Measurements from ENCODE around the gene IL1B.

Gene IL1B

DNA sequence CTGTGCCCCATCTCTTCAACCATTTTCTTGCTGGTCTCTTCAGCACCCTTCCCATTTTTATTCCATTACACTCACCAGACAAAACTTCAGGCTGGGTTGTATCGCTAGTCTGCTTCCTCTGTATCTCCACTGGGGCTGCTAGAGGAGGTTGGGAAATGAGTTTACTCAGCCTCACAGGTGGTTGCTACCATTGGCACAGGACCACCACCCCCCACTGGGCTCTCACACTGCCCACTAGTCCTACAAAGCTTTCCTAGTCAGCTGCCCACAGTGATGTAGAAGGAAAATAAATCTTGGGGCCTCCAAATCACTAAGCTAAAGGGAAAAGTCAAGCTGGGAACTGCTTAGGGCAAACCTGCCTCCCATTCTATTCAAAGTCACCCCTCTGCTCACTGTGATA is 12.3 kb upstream of the IL1B start:
- TF ChIP-seq CTCF (IDR thresholded peaks at IDR 0.05; ENCODE audit: insufficient read depth, missing control alignments), result no peak
- DNase-seq (ENCODE audit: insufficient read length, low spot score) (no peak), FAIRE-seq (no peak)

- DNase-seq (ENCODE audit: insufficient read length, low spot score) (no peak), FAIRE-seq (no peak)
- TF ChIP-seq CTCF (IDR thresholded peaks at IDR 0.05; ENCODE audit: insufficient read depth, missing control alignments), result no peak
Measured at GRCh38 chr2:112846031-112846430, 9.5 kb upstream of the IL1B start.

- no peak for TF ChIP-seq CTCF (IDR thresholded peaks at IDR 0.05; ENCODE audit: insufficient read depth, missing control alignments)
- DNase-seq (ENCODE audit: insufficient read length, low spot score), result no peak
- FAIRE-seq, result no peak
Measured at GRCh38 chr2:112843836-112844235, 7.3 kb upstream of the IL1B start.

GRCh38 chr2:112843288-112843687 is 6.7 kb upstream of the IL1B start:
- DNase-seq (ENCODE audit: insufficient read length, low spot score) (no peak), FAIRE-seq (no peak)
- TF ChIP-seq CTCF (IDR thresholded peaks at IDR 0.05; ENCODE audit: insufficient read depth, missing control alignments), result no peak

DNA sequence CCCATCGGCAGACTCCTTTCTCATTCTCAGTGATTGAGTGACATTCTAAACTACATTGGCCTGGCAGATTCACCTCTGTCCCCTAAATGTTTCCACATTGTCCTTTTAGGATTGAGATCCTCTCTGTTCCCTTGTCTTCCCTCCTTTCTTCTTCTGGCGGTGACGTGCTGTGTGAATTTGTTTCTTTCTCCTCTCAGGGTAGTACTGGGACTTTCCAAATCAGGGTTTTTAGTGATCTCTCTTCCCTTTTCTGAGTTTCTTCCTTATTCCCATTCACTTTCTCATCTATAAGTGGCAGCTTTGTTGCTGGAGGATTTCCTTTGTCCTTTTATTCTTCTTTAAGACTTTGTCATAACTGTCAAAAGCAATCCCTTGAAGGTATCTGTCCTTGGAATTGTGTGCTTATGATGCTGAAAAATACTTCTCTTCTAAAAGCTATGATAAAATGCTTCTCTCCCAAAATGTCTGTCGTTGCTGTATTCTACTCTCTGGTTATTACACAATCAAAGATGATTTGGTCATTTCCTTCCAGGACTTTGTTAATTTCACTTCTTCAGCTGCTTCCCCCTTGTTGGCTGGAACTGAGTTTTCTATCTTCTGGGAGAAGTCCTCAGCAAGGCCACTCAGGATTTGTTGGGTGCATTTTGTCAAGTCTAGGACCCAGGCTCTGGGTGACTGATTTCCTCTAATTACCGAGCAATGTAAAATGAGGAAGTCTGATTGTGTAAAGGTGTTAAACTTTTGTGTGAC is 4.9 kb upstream of the IL1B start:
- FAIRE-seq (no peak), DNase-seq (ENCODE audit: insufficient read length, low spot score) (no peak)
- TF ChIP-seq CTCF (IDR thresholded peaks at IDR 0.05; ENCODE audit: insufficient read depth, missing control alignments), result no peak

DNA sequence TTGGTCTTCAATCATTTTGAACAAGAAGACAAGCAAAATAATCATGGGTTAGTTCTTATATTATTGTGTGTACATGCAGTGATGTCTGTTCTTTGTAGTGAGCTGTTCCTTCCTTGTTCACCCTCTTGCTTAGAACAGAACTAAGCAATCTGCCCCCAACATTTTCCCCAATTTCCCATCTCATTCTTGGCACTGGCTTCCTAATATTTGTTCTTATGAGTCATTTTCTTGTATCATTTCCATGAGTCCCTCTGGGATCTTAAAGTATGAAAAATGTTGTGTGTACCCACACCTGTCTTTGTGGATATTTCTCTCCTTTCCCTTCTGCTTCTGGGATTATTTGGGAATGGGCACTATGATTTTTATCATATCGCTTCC is 3.5 kb upstream of the IL1B start:
- TF ChIP-seq CTCF (IDR thresholded peaks at IDR 0.05; ENCODE audit: insufficient read depth, missing control alignments), result no peak
- no peak for DNase-seq (ENCODE audit: insufficient read length, low spot score)
- no peak for FAIRE-seq

DNA sequence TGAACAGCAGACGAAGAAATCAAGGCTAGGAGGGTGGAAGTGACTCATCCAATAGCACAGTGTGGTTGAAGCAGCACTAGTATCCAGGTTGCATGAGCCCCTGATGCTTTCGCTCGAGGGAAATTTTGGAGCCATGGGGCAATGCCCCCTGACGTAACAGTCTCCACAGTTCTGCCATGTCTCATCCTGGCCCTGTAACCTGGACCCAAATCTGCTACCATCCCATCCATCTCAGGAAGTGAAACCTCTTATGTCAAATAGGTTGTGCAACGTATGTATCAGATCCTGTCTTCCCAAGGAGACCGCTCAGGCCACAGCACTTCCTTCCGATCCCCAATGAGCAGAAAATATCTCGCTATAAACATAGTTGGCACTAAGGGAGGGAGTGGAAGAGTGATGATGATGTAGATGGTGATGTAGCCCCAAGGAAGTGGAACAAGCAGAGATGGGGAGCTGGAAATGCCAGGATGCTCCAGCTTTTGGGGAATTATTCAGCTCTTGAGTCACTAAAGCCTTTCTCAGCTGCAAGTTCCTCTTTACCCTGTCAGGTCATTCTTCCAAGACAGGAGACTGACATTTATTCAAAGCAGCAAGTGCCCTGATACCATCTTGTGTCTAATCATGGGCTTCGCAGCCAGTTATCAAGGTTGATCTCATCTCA is 3.0 kb upstream of the IL1B start:
- FAIRE-seq, result no peak
- no peak for TF ChIP-seq CTCF (IDR thresholded peaks at IDR 0.05; ENCODE audit: insufficient read depth, missing control alignments)
- no peak for DNase-seq (ENCODE audit: insufficient read length, low spot score)
